H1 (cell line): ENCODE data around the gene MBNL2. TPM values are rescaled to one million over a fixed set of nuclear protein-coding genes. Genes with fewer than 3 reads are reported as not detected.

ENCODE experiments used
- CTCF ChIA-PET: fragments of 300-600 bp; sonication (Branson Sonifier 250); formaldehyde crosslinking; loops from one replicate; lab custom pipeline; 2021; ENCODE audit not compliant: partially characterized antibody; lab: Charles Lee
- POLR2A ChIA-PET: fragments of 300-600 bp; sonication (Branson Sonifier 250); formaldehyde crosslinking; loops from one replicate; lab custom pipeline; 2021; ENCODE audit warnings: inconsistent platforms; ENCODE audit not compliant: partially characterized antibody; lab: Charles Lee
- DNase-seq, 2 experiments: peaks; one replicate each; pipeline versions ENCODE4 v3.0.0 to v3.0.0-alpha.2; 2010 to 2022; ENCODE audit warnings: low spot score in 2 of 2, low read depth in 1 of 2, mixed read lengths in 1 of 2
- FAIRE-seq: peaks from 2 replicates; lab custom pipeline; 2011; peaks lifted over from hg19 to GRCh38; lab: Jason Lieb, UNC
- H2AFZ ChIP-seq: 2 replicates; pipeline ENCODE4 v1.8.1; 2012; ENCODE audit warnings: low read length, inconsistent platforms
- H2AK5ac ChIP-seq: 2 replicates; pipeline ENCODE4 v1.6.1; 2013; ENCODE audit warnings: low read depth, low read length
- H2BK120ac ChIP-seq: replicated peaks from 2 replicates; pipeline ENCODE3; 2013; ENCODE audit warnings: low read depth, low read length, inconsistent platforms
- H2BK12ac ChIP-seq: 2 replicates; pipeline ENCODE4 v1.6.1; 2013; ENCODE audit warnings: low read depth, low read length
- H2BK15ac ChIP-seq: 2 replicates; pipeline ENCODE4 v1.6.1; 2013; ENCODE audit warnings: low read length
- H2BK20ac ChIP-seq: 2 replicates; pipeline ENCODE4 v1.6.1; 2013; ENCODE audit warnings: low read length
- H2BK5ac ChIP-seq: 2 replicates; pipeline ENCODE4 v1.6.1; 2013; ENCODE audit warnings: low read depth, low read length
- H3K14ac ChIP-seq: 2 replicates; pipeline ENCODE4 v1.6.1; 2013; ENCODE audit warnings: inconsistent platforms; ENCODE audit not compliant: insufficient read length
- H3K18ac ChIP-seq: 2 replicates; pipeline ENCODE4 v1.6.1; 2013; ENCODE audit warnings: low read length; ENCODE audit errors: extremely low read depth
- H3K23ac ChIP-seq: 2 replicates; pipeline ENCODE4 v1.6.1; 2013; ENCODE audit warnings: inconsistent platforms; ENCODE audit not compliant: insufficient read length
- H3K23me2 ChIP-seq: 2 replicates; pipeline ENCODE4 v1.6.1; 2013; ENCODE audit warnings: low read depth, low read length
- H3K27ac ChIP-seq: 2 replicates; pipeline ENCODE4 v1.6.1; 2011; ENCODE audit warnings: low read depth, low read length, inconsistent platforms
- H3K27me3 ChIP-seq, 4 experiments: replicated peaks in 1 of 4; 1 replicate in 1 of 4; 2 replicates in 3 of 4; pipeline versions ENCODE4 v1.6.1 to v1.8.1; 2011 to 2013; ENCODE audit warnings: low read length in 3 of 4, mild to moderate bottlenecking in 3 of 4, inconsistent platforms in 2 of 4, mixed read lengths in 2 of 4, moderate library complexity in 1 of 4; ENCODE audit not compliant: control insufficient read depth in 3 of 4, insufficient read depth in 3 of 4; ENCODE audit errors: extremely low read depth in 1 of 4
- H3K36me3 ChIP-seq, 4 experiments: 2 replicates each; pipeline versions ENCODE4 v1.6.1 to v1.8.1; 2011 to 2013; ENCODE audit warnings: mild to moderate bottlenecking in 4 of 4, low read length in 3 of 4, moderate library complexity in 2 of 4, control low read depth in 1 of 4, inconsistent platforms in 1 of 4; ENCODE audit not compliant: insufficient read depth in 4 of 4, control insufficient read depth in 2 of 4
- H3K4ac ChIP-seq: replicated peaks from 2 replicates; pipeline ENCODE3; 2013; ENCODE audit warnings: low read length, low read depth, mixed read lengths, inconsistent platforms; ENCODE audit not compliant: insufficient read length
- H3K4me1 ChIP-seq, 4 experiments: replicated peaks in 1 of 4; 1 replicate in 1 of 4; 2 replicates in 3 of 4; pipeline versions ENCODE4 v1.6.1 to v1.8.1; 2011 to 2013; ENCODE audit warnings: low read length in 3 of 4, inconsistent platforms in 2 of 4, mixed read lengths in 1 of 4; ENCODE audit not compliant: insufficient read depth in 4 of 4, control insufficient read depth in 3 of 4
- H3K4me2 ChIP-seq, 2 experiments: 2 replicates each; pipeline versions ENCODE4 v1.6.1 to v1.8.1; 2011 to 2013; ENCODE audit warnings: low read depth in 2 of 2, low read length in 2 of 2, control low read depth in 1 of 2, inconsistent platforms in 1 of 2, mild to moderate bottlenecking in 1 of 2; ENCODE audit not compliant: insufficient read depth in 1 of 2
- H3K4me3 ChIP-seq, 4 experiments: fragments of 200-600, 300-600 bp in 1 of 4; sonication (generic), shearing (Covaris generic), sonication (Bioruptor Twin) in 1 of 4; 2 replicates each; pipeline versions ENCODE4 v1.5.1 to v1.8.1; 2011 to 2016; ENCODE audit warnings: low read length in 4 of 4, low read depth in 3 of 4, control low read depth in 2 of 4, inconsistent platforms in 2 of 4, mild to moderate bottlenecking in 2 of 4, mixed read lengths in 1 of 4, moderate library complexity in 1 of 4; ENCODE audit not compliant: insufficient read depth in 2 of 4; ENCODE audit errors: extremely low read depth in 1 of 4
- H3K56ac ChIP-seq: replicated peaks from 2 replicates; pipeline ENCODE3; 2013; ENCODE audit warnings: low read depth, mild to moderate bottlenecking, mixed read lengths, low read length, inconsistent platforms; ENCODE audit not compliant: insufficient read length
- H3K79me1 ChIP-seq: 2 replicates; pipeline ENCODE4 v1.6.1; 2013; ENCODE audit warnings: low read depth, low read length, control low read depth
- H3K79me2 ChIP-seq, 2 experiments: 2 replicates each; pipeline versions ENCODE4 v1.6.1 to v1.8.1; 2012 to 2013; ENCODE audit warnings: low read length in 2 of 2, mild to moderate bottlenecking in 2 of 2, inconsistent platforms in 1 of 2; ENCODE audit not compliant: insufficient read depth in 2 of 2, control insufficient read depth in 1 of 2
- H3K9ac ChIP-seq, 4 experiments: replicated peaks in 1 of 4; 1 replicate in 1 of 4; 2 replicates in 3 of 4; pipeline versions ENCODE4 v1.6.1 to v1.8.1; 2011 to 2013; ENCODE audit warnings: low read depth in 3 of 4, low read length in 3 of 4, control low read depth in 2 of 4, mild to moderate bottlenecking in 2 of 4, moderate library complexity in 2 of 4, inconsistent platforms in 1 of 4; ENCODE audit errors: extremely low read depth in 1 of 4
- H3K9me3 ChIP-seq, 2 experiments: 2 replicates each; pipeline versions ENCODE4 v1.6.1 to v1.8.1; 2012 to 2013; ENCODE audit warnings: mild to moderate bottlenecking in 2 of 2, moderate library complexity in 2 of 2, control low read depth in 1 of 2, inconsistent platforms in 1 of 2, low read depth in 1 of 2, low read length in 1 of 2, mixed read lengths in 1 of 2; ENCODE audit not compliant: insufficient read depth in 2 of 2
- H4K20me1 ChIP-seq, 2 experiments: replicated peaks in 1 of 2; 2 replicates each; pipeline versions ENCODE3 to v1.8.1; 2011 to 2013; ENCODE audit warnings: inconsistent platforms in 2 of 2, low read length in 2 of 2, mild to moderate bottlenecking in 1 of 2; ENCODE audit not compliant: insufficient read depth in 2 of 2, control insufficient read depth in 1 of 2
- H4K5ac ChIP-seq: 2 replicates; pipeline ENCODE4 v1.6.1; 2013; ENCODE audit warnings: low read length, low read depth, mixed read lengths, inconsistent platforms; ENCODE audit not compliant: insufficient read length
- H4K8ac ChIP-seq: 2 replicates; pipeline ENCODE4 v1.8.0; 2013; ENCODE audit warnings: mild to moderate bottlenecking, moderate library complexity, low read length, inconsistent platforms; ENCODE audit not compliant: insufficient read depth; ENCODE audit errors: extremely low read depth
- H4K91ac ChIP-seq: replicated peaks from 2 replicates; pipeline ENCODE3; 2013; ENCODE audit warnings: low read length, mixed read lengths, inconsistent platforms; ENCODE audit not compliant: insufficient read length
- CHD2 ChIP-seq: IDR thresholded peaks from 2 replicates; pipeline ENCODE4 v1.6.1; 2012; ENCODE audit warnings: low read length, improper control_type of control experiment
- SIX5 ChIP-seq: IDR thresholded peaks from 2 replicates; pipeline ENCODE4 v1.6.1; 2011; ENCODE audit warnings: mild to moderate bottlenecking, low read depth, low read length
- WGBS, 2 experiments: shearing (Covaris generic) in 1 of 2; methylation state at CpG; one replicate each; pipeline versions ENCODE4 v1.1.6 to v1.1.7; 2013 to 2015; ENCODE audit warnings: low lambda C conversion rate in 2 of 2, mixed read lengths in 2 of 2, inconsistent platforms in 1 of 2, low coverage in 1 of 2, missing lambda C conversion rate in 1 of 2; ENCODE audit not compliant: insufficient replicate concordance in 2 of 2, insufficient coverage in 1 of 2, insufficient read length in 1 of 2; ENCODE audit errors: extremely low coverage in 1 of 2, missing lambda C conversion rate in 1 of 2; 5-methylcytosine and 5-hydroxymethylcytosine counted together
- polyA plus RNA-seq, 7 experiments: library from polyadenylated mRNA; depleted of rRNA in 3 of 7; stranded (reverse) in 5 of 7; unstranded in 2 of 7; fragments of >200 nt in 5 of 7; fragments of 200-250 nt in 2 of 7; gene quantifications; 1 replicate in 5 of 7; 2 replicates in 1 of 7; 4 replicates in 1 of 7; pipeline versions ENCODE4 v1.2.1 to v1.2.3, GENCODE V29; 2011 to 2013; ENCODE audit warnings: missing spikeins in 2 of 7, mixed read lengths in 2 of 7
- total RNA-seq: library from RNA; stranded (reverse); fragmentation: NEBNext Ultra II Directional; extraction: Animal tissue kit (Norgen Biotek cat#: 25700); gene quantifications from 2 replicates; pipeline ENCODE4 v1.2.1, GENCODE V29; 2021

The MBNL2 gene
- total and polyA plus RNA-seq, 2 of the 8 experiments (the other 6 are each of a cell fraction or from before 2014, with no cell fraction given): 1.0 to 2.6 TPM

GRCh38 chr13:97234742-97235141 lies 12.6 kb downstream of the MBNL2 start:
- Histone ChIP-seq H4K91ac (no peak overlapping the region), H3K4ac (no peak overlapping the region), H2BK120ac (no peak overlapping the region), H2BK20ac (no peak overlapping the region), H3K9me3 (no peaks in the 10 kb centered on the region), H3K27me3 (peaks cover 22 to 60% (median 48%) of the 10 kb centered on the region in 4 experiments), H3K4me3 (no peak overlapping the region), H3K79me2 (no peaks in the 10 kb centered on the region), H3K79me1 (no peaks in the 10 kb centered on the region), H2BK5ac (no peak overlapping the region), H3K18ac (no peak overlapping the region), H2AFZ (no peak overlapping the region), H4K8ac (no peak overlapping the region), H4K20me1 (peaks cover 3 to 11% of the 10 kb centered on the region in 2 experiments), H2AK5ac (no peak overlapping the region), H3K9ac (no peak overlapping the region), H3K4me2 (no peak overlapping the region), H2BK15ac (no peak overlapping the region), H3K56ac (no peak overlapping the region), H3K36me3 (no peaks in the 10 kb centered on the region), H3K23ac (no peak overlapping the region), H3K4me1 (peaks cover 0 to 2% (median 0%) of the 10 kb centered on the region in 4 experiments; a peak in 2 of 7 replicates), H3K14ac (no peak overlapping the region), H2BK12ac (no peak overlapping the region), H3K23me2 (no peaks in the 10 kb centered on the region), H4K5ac (no peak overlapping the region), H3K27ac (no peak overlapping the region)
- CTCF ChIA-PET: interaction anchor here (1.3 to 2.4 kb wide), 4 partner anchors 11 to 135 kb away, joined by 3 to 8 read pairs (median 5); no protein-coding TSS in a partner anchor
- POLR2A ChIA-PET: no interaction called here
- DNase-seq: no peak
- no peak for FAIRE-seq
- WGBS, 2 experiments: 91% methylated on average over 13 of the region's 13 CpGs; no CpG with 5 or more reads in 1 of the 2 experiments
- TF ChIP-seq CHD2 (no peak), SIX5 (no peak)
